Mononuclear cell (primary cell): ENCODE data around the gene RAI14. TPM values are rescaled to one million over a fixed set of nuclear protein-coding genes. Genes with fewer than 3 reads are reported as not detected.
"Not testable (repeated sequence)": the region's sequence is repeated elsewhere in the genome, so short reads cannot be mapped to it uniquely, and the experiment has no call there.

Source experiments
- H3K27me3 ChIP-seq: 2 replicates; pipeline ENCODE4 v1.6.0; 2011; ENCODE audit warnings: low read length, control low read depth; ENCODE audit not compliant: insufficient read depth
- H3K4me1 ChIP-seq: 2 replicates; pipeline ENCODE4 v1.5.1; 2011; ENCODE audit warnings: mild to moderate bottlenecking, low read length, control low read depth; ENCODE audit not compliant: insufficient read depth
- H3K4me3 ChIP-seq: 2 replicates; pipeline ENCODE4 v1.5.1; 2011; ENCODE audit warnings: mild to moderate bottlenecking, low read length, moderate library complexity
- H3K9me3 ChIP-seq: 2 replicates; pipeline ENCODE4 v1.5.1; 2011; ENCODE audit warnings: low read depth, mild to moderate bottlenecking, control low read depth, low read length
- total RNA-seq: library from RNA; depleted of rRNA; stranded (reverse); fragments of >200 nt; gene quantifications from one replicate; pipeline ENCODE4 v1.2.3, GENCODE V29; 2012

Gene RAI14
- total RNA-seq, 1 donor = 0.63 TPM

- Histone ChIP-seq H3K4me1 (no peaks in the 10 kb centered on the region), H3K27me3 (no peaks in the 10 kb centered on the region), H3K4me3 (no peak overlapping the region), H3K9me3 (no peaks in the 10 kb centered on the region)
These were observed 148.8 kb downstream of the RAI14 start for GRCh38 chr5:34804913-34805312.

GRCh38 chr5:34806532-34806931, 150.4 kb downstream of the RAI14 start:
- H3K4me3 ChIP-seq = no peak overlapping the region

GRCh38 chr5:34811706-34812105, 155.6 kb downstream of the RAI14 start:
- H3K9me3 ChIP-seq = no peaks in the 10 kb centered on the region
- no peaks in the 10 kb centered on the region for H3K4me1 ChIP-seq
- H3K27me3 ChIP-seq = no peaks in the 10 kb centered on the region
- H3K4me3 ChIP-seq = no peak overlapping the region

More at GRCh38 chr5:34806532-34806931, 150.4 kb downstream of the RAI14 start:
- Histone ChIP-seq H3K4me1 (no peaks in the 10 kb centered on the region), H3K9me3 (no peaks in the 10 kb centered on the region), H3K27me3 (no peaks in the 10 kb centered on the region)

- H3K9me3 ChIP-seq = no peaks in the 10 kb centered on the region
- no peaks in the 10 kb centered on the region for H3K27me3 ChIP-seq
- no peaks in the 10 kb centered on the region for H3K4me1 ChIP-seq
- no peak overlapping the region for H3K4me3 ChIP-seq
These were observed 157.4 kb downstream of the RAI14 start for GRCh38 chr5:34813509-34813908.

DNA sequence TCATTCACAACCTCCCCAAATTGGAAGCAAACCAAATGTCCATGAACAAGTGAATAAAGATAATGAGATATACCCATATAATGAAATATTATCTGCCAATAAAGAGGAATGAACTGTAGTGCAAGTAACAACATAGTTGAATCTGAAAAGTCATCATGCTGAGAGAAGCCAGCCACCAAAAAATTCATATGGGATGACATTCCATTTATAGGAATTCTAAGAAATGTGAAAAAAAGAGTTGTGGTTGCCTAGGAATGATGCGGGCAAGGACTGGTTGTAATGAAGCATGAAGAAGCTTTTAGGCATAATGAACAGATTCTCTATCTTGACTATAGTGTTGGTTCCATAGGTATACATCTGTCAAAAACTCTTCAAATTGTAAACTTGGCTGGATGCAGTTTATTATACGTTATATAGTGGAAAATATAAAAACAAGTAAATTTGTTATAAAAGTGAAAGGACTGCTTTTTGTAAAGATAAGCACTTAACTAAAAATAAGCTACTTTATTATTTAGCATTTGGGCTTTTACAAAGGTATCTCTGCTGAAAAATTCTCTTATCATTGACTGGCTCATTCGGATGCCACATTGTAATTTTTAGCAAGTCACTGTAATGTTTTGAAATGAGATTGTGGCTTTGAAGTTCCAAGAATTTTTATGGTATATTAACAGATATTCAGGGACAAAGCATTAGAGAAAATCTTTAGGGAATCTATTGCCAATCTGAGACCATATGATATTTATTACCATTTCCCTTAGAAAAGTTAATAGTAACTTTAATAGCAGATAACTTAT, 161.6 kb downstream of the RAI14 start:
- Histone ChIP-seq H3K4me1 (no peaks in the 10 kb centered on the region), H3K27me3 (no peaks in the 10 kb centered on the region), H3K9me3 (no peaks in the 10 kb centered on the region), H3K4me3 (no peak overlapping the region)

- Histone ChIP-seq H3K9me3 (no peaks in the 10 kb centered on the region), H3K4me3 (no peak overlapping the region), H3K27me3 (no peaks in the 10 kb centered on the region), H3K4me1 (no peaks in the 10 kb centered on the region)
These were observed 162.6 kb downstream of the RAI14 start for GRCh38 chr5:34818717-34819116.

- no peaks in the 10 kb centered on the region for H3K27me3 ChIP-seq
- H3K4me3 ChIP-seq = no peak overlapping the region
- no peaks in the 10 kb centered on the region for H3K4me1 ChIP-seq
- H3K9me3 ChIP-seq = no peaks in the 10 kb centered on the region
These were observed 164.5 kb downstream of the RAI14 start for GRCh38 chr5:34820593-34820992.

GRCh38 chr5:34822956-34823715, 167.0 kb downstream of the RAI14 start:
- no peak overlapping the region for H3K4me3 ChIP-seq
- H3K9me3 ChIP-seq = no peaks in the 10 kb centered on the region
- no peaks in the 10 kb centered on the region for H3K4me1 ChIP-seq
- H3K27me3 ChIP-seq = no peaks in the 10 kb centered on the region

- no peaks in the 10 kb centered on the region for H3K9me3 ChIP-seq
- no peak overlapping the region for H3K4me3 ChIP-seq
- no peaks in the 10 kb centered on the region for H3K4me1 ChIP-seq
- H3K27me3 ChIP-seq = no peaks in the 10 kb centered on the region
These were observed 170.2 kb downstream of the RAI14 start for GRCh38 chr5:34826347-34826746.

- Histone ChIP-seq H3K4me3 (no peak overlapping the region), H3K27me3 (no peaks in the 10 kb centered on the region), H3K9me3 (no peaks in the 10 kb centered on the region), H3K4me1 (no peaks in the 10 kb centered on the region)
These were observed 171.7 kb downstream of the RAI14 start for GRCh38 chr5:34827588-34828506.

- not testable (repeated sequence) for H3K4me3 ChIP-seq, H3K9me3 ChIP-seq, H3K4me1 ChIP-seq, H3K27me3 ChIP-seq
These were observed 174.7 kb downstream of the RAI14 start for GRCh38 chr5:34830827-34831226.

GRCh38 chr5:34831303-34831702, 175.2 kb downstream of the RAI14 start:
- no peaks in the 10 kb centered on the region for H3K27me3 ChIP-seq
- no peak overlapping the region for H3K4me3 ChIP-seq
- no peaks in the 10 kb centered on the region for H3K4me1 ChIP-seq
- no peaks in the 10 kb centered on the region for H3K9me3 ChIP-seq

DNA sequence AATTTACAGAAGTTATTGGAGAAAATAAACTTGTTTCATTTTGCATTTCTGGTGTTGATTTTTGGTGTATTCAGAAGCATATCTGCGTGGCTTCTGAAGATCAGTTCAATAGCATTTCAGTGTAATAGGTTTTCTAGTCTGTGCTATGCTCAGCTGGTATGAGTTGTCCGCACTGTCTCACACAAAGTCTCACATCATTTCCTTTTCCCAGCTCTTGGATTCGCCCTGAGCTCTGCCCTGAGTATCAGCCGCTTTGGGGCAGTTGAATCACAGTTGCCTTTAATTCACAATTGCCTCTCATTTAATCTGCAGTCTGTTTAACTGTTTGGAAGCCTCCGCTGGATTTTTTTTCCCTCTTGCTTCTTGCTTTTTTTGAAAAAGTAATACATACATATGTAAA, 176.4 kb downstream of the RAI14 start:
- H3K4me1 ChIP-seq = no peaks in the 10 kb centered on the region
- H3K4me3 ChIP-seq = no peak overlapping the region
- no peaks in the 10 kb centered on the region for H3K27me3 ChIP-seq
- no peaks in the 10 kb centered on the region for H3K9me3 ChIP-seq

GRCh38 chr5:34833090-34833489, 177.0 kb downstream of the RAI14 start:
- H3K9me3 ChIP-seq = no peaks in the 10 kb centered on the region
- no peaks in the 10 kb centered on the region for H3K4me1 ChIP-seq
- H3K4me3 ChIP-seq = no peak overlapping the region
- H3K27me3 ChIP-seq = no peaks in the 10 kb centered on the region
